A549 (cell line): ENCODE data around the gene ZNF804B.

Experiments used
- ATOH8 ChIP-seq: fragments of 250-450 bp; sonication (Bioruptor Pico); IDR thresholded peaks from 2 replicates; pipeline ENCODE4 v1.5.0; 2020; ENCODE audit warnings: low read depth, mild to moderate bottlenecking, moderate library complexity
- CTCF ChIP-seq: fragments of >200 bp; sonication (Bioruptor Twin); formaldehyde crosslinking; IDR thresholded peaks from 3 replicates; pipeline ENCODE4 v1.5.1; 2016

GRCh38 chr7:89200758-89201157, 441.3 kb downstream of the ZNF804B start:
- TF ChIP-seq CTCF, result no peak
- no peak for TF ChIP-seq ATOH8 (CRISPR knock-in tag)
